Left renal pelvis (tissue), 4 donors: ENCODE measurements around the gene ZWILCH. TPM values are rescaled to one million over a fixed set of nuclear protein-coding genes. Genes with fewer than 3 reads are reported as not detected.

ENCODE experiments used
- DNase-seq, 4 donors: peaks; one replicate each; pipeline ENCODE4 v3.0.0-alpha.2; 2013; ENCODE audit warnings: low read depth in 4 of 4, low spot score in 3 of 4
- polyA plus RNA-seq, 4 donors: library from polyadenylated mRNA; unstranded; fragments of 120-200 nt; gene quantifications; one replicate each; pipeline ENCODE4 v1.2.1, GENCODE V29; 2013; ENCODE audit not compliant: insufficient read length in 4 of 4

ZWILCH gene
- polyA plus RNA-seq, 4 donors, result 24.7 to 29.9 (median 26.1) TPM

DNA sequence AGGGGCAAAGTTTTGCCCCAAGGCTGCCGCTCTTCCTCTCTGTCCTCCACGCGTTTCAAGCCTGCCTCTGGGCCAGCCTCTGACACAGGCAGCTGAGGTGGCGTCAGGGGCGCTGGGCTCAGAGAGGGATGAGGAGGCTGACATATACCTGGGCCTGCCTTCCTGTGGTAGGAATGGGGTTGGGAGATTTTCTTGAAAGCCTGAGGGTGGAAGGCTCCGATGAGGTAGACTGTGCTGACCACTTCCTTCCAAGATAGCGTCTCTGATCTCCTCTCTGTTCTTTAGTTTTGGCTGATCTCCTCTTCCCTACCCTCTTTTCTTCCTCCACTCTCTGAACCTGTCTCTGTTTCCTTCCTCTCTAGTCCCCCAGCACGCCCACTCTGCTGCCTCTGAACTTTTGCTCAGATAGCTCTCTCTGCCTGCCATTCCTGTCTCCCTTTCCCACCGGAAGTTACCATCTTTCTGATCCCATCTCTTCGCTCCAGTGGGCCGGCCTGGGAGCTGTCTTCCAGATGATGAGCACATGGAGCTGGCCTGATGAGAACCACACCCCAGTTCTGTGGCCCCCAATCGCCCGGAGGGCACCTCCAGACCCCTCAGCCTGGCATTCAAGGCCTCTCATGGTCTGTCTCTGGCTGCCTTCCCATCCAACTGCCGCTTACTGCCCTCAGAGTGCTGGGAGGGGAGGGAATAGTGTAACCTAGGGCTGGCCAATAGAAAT is 93.1 kb downstream of the ZWILCH start:
- no peak for DNase-seq

Other genes with a start within 250 kb of the ZWILCH start
- 10 to 100 TPM; 31.6 to 45.6 (median 44.5) TPM for gene DIS3L, start 211.8 kb upstream of the ZWILCH start, polyA plus RNA-seq
- gene TIPIN, start 148.6 kb upstream of the ZWILCH start, polyA plus RNA-seq, result 10 to 100 TPM; 13.2 to 19.6 (median 17.9) TPM
- gene MAP2K1, start 118.4 kb upstream of the ZWILCH start, polyA plus RNA-seq, result 10 to 100 TPM; 48.4 to 55.6 (median 52.5) TPM
- 10 to 100 TPM; 33.2 to 41.0 (median 38.7) TPM for gene SNAPC5, start 7.6 kb upstream of the ZWILCH start, polyA plus RNA-seq
- gene RPL4, start 471 bp upstream of the ZWILCH start, polyA plus RNA-seq, result 1,000 to 10,000 TPM; 3,566 to 3,771 (median 3,668) TPM
- gene LCTL, start 60.7 kb downstream of the ZWILCH start, polyA plus RNA-seq, result under 1 TPM; 0.15 to 0.50 (median 0.24) TPM
- 10 to 100 TPM; 13.8 to 50.2 (median 26.8) TPM for gene SMAD6, start 196.9 kb downstream of the ZWILCH start, polyA plus RNA-seq